GM18909 (cell line): ENCODE data around the gene KCNQ1OT1.

Source experiments
- ATAC-seq: cut with Tn5 transposase; IDR thresholded peaks from one replicate; pipeline ENCODE4 v1.9.1; 2021; ENCODE audit warnings: mild to moderate bottlenecking; ENCODE audit not compliant: unreplicated experiment, poor library complexity

The KCNQ1OT1 gene

GRCh38 chr11:2671748-2672147, 28.0 kb downstream of the KCNQ1OT1 start:
- no peak for ATAC-seq

DNA sequence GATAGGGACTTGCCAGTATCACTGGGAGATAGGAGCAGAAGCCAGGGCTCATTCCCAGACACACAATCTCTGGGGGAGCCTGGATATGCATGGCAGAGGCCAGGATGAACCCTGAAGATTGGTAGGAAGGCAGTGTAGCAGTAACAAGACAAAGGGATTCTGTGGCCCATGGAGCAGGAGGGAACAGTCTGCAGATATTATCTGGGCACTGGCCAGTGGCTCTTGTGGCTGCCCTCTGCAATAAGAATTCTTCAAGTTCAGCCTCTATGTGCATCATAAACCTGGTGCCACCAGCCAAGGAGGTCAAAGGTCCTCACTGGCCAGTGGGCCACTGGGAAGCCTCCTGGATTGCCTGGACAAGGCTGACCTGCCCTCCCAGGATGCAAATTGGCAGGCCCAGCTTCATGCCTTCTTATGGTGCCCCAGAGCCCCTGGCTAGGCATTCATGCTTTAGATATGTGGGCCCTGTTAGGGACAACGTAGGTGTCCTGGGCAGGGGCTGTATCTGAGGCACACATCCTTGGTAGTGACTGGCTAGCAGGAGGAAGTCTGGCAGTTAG, 29.2 kb downstream of the KCNQ1OT1 start:
- ATAC-seq: no peak

GRCh38 chr11:2669634-2670469, 29.9 kb downstream of the KCNQ1OT1 start:
- ATAC-seq: no peak

DNA sequence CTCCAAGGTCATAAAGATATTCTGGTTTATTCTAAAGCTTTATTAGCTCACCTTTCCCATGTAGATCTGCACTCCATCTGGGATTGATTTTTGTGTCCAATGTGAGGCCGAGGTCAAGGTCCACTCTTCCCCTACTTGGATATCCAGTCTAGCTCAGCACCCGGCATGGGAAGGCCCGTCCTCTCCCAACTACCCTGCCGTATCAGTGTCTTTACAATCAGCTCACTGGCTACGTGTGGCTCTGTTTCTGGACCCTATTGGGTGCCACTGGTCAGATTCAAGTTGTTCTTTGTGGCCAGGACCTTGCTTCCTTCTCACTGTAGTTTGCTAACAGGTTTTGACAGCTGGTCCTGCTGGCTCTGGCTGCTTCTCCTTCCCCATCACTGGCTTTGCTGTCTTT, 30.9 kb downstream of the KCNQ1OT1 start:
- no peak for ATAC-seq

DNA sequence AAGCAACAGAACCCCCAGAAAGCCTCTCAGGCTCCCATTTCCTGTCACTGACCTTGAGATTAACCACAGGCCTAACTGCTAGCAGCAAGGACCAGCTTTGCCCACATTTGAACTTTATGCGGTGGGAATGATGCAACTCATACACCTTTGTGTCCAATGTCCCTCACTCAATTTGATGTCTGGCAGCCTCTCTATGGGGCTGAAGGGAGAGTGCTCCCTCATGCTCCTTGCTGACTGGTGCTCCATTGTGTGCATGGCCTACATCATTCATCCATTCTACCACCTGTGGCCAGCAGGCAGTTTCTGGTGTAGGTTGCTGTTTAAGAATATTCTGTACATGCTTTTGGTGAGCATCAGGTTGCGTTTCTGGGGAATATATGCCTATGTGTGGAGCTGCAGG, 31.9 kb downstream of the KCNQ1OT1 start:
- no peak for ATAC-seq

- ATAC-seq: no peak
These were observed 32.8 kb downstream of the KCNQ1OT1 start for GRCh38 chr11:2666828-2667570.

DNA sequence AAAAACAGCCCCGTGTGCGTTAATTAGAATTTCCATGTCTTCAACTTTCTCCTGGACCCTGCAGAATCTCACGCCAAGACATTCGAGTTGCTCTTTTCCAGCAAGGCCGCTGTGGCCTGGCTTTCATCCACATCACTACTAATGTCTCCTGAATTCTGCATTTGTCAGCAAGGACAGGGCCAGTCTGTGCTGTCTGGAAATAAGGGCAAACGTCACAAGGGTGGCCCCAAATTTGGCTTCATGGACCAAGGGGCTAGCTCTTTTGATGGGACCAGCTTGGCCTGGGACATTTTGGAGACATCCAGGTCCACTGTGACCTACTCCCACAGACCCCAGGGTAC, 33.4 kb downstream of the KCNQ1OT1 start:
- ATAC-seq: no peak

DNA sequence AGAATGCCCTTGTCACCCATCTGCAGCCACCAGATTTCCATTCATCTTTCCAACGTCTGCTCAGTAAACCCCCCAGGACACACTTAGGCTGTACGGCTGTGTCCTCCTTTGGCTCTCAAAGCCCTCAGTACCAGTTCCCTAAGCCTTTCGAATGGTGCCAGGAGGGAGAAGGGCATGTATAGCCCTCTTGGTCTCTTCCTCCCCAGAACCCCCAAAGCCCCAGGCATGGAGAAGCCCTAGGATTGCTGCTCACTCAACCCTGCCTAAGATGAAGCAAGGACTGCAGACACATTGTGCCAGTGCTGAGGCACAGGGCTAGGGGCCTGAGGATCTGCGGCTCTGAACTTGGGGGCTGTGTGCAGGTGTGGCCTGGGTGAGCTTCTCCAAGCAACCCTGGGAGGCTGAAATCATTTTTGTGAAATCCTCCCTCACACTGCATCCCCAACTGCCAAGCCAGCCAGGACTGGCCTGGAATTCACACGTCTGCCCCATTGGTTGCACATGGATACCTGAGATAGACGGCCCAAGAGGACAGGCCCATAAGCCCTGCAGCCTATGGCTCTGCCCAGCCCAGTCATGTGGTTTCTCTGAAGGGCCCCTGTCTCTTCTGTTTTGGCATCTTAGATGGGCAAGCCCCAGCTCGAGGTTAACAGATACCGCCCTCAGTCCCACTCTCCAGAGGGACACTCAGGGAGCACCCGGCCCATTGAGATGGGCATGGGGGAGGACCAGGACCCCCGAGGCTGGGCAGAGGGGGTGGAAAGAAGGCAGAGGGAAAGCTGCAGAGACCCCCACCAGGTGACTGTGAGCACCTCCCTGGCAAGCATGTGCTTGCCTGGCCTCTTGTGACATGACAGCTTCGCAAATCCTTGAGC, 34.0 kb downstream of the KCNQ1OT1 start:
- no peak for ATAC-seq

- no peak for ATAC-seq
These were observed 34.8 kb downstream of the KCNQ1OT1 start for GRCh38 chr11:2664791-2665525.

GRCh38 chr11:2664376-2664775, 35.4 kb downstream of the KCNQ1OT1 start:
- no peak for ATAC-seq

DNA sequence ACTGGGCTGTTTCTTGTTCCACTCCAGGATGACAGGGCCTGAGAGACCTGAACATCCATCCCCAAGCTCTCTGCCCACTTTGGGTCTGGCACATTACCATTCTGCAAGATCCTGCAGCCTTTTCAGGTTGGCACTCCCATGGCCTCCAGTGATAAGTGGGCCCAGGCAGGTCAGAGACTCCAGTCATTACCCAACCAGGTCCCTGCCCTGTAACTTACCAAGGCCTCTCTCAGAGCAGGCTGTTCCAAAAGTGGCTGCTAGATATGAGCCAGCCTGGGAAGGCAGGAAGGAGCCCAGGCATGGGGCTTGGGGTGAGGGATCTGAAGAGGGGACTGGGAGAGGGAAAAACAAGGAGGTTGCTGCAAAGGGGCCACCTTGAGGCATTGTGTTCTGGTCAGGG, 35.9 kb downstream of the KCNQ1OT1 start:
- no peak for ATAC-seq

GRCh38 chr11:2663506-2663905, 36.3 kb downstream of the KCNQ1OT1 start:
- no peak for ATAC-seq

- no peak for ATAC-seq
These were observed 37.1 kb downstream of the KCNQ1OT1 start for GRCh38 chr11:2662430-2663299.

DNA sequence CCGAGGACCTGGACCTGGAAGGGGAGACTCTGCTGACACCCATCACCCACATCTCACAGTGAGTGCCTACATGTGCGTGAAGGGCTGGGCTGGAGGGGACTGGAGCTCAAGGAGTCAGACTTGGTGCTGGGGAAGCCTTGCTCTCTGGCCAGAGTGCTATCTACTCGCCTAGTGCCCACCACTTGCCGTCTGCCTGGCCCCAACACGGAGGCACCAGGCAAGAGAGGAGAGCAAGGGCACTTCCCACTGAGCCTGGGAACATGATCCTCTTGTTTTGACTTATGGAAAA, 37.8 kb downstream of the KCNQ1OT1 start:
- ATAC-seq: no peak

DNA sequence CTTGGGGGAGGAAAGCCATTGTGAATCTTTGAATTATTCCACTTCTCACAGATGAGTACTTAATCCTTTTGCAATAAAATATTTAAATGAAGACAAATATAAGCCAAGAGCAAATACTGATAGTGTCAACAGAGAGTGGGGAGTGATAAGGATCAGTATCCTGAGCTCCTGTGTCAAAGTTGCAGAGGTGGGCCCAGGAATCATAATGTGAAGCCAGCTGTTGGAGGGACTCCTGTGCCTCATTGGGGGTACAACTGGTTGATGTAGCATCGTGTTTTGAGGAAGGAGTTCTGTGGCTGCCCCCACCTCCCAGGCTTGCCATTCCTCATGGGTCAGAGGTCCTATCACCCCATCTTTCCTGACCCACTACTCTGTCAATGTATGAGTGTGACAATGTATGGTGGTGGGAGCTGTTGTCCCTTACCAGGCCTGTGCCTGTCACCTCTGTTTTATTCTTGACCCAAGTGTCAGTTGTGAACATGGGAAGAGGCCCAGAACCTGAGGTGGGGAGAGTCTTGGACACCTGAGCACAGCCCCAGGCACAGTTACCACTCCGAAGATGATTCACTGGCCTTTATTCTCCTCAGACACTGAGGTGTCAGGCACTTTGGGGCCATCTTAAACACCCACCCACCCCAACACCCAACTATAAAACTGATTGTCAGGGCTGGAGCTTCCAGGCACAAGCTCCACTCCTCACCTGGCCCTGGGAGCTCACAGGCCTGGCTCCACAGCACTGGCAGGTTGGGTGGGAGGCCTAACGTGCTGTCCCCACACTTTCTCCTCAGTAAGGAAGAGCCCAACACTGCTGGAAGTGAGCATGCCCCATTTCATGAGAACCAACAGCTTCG, 38.4 kb downstream of the KCNQ1OT1 start:
- no peak for ATAC-seq

- ATAC-seq: no peak
These were observed 39.3 kb downstream of the KCNQ1OT1 start for GRCh38 chr11:2660357-2660939.

DNA sequence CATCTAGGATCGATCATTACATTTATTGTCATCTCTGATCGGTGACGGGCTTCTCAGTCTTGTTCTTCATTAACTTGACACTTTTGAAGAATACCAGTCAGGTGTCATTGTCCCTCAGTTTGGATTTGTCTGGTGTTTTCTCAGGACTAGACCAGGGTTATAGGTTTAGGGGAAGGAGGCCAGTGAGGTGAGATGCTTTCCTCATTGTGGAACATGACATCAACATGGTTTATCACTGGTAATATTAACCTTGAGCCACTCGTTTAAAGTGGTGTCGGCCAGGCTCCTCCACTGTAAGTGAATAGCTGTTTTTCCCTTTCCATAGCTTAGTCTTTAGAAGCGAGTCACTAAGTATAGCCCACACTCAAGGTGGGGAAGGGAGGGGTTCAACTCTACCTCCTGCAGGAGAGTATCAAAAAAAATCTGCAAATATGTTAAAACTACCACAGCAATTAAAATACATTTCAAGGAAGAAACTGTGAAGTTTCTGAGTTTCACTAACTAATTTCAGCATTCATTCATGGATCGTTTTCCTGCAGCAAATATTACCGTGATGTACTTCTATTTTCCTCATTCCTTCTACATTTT, 42.0 kb downstream of the KCNQ1OT1 start:
- no peak for ATAC-seq

DNA sequence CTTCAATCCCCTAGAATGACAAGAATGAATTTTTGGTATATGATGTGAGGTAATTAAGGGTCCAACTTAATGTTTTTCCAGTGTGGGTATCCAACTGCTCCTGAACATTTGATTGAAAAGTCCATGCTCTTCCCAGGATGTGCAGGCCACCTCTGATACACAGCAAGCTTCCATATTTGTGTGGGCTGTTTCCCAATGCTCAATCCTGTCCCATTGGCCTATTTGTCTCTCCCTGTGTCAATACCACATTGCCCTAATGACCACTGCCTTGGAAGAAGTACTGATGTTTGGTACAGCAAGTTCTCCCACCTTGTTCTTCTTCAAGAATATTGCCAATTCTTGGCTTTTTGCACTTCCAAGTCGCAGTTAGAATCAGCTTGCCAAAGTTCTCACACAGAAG, 42.9 kb downstream of the KCNQ1OT1 start:
- no peak for ATAC-seq
